ENCODE results near the gene DNAJB13. TPM values are rescaled to one million over a fixed set of nuclear protein-coding genes. Genes with fewer than 3 reads are reported as not detected.

DNAJB13 gene
- polyA plus RNA-seq, 1 donor from 2014 or later = not detected

DNA sequence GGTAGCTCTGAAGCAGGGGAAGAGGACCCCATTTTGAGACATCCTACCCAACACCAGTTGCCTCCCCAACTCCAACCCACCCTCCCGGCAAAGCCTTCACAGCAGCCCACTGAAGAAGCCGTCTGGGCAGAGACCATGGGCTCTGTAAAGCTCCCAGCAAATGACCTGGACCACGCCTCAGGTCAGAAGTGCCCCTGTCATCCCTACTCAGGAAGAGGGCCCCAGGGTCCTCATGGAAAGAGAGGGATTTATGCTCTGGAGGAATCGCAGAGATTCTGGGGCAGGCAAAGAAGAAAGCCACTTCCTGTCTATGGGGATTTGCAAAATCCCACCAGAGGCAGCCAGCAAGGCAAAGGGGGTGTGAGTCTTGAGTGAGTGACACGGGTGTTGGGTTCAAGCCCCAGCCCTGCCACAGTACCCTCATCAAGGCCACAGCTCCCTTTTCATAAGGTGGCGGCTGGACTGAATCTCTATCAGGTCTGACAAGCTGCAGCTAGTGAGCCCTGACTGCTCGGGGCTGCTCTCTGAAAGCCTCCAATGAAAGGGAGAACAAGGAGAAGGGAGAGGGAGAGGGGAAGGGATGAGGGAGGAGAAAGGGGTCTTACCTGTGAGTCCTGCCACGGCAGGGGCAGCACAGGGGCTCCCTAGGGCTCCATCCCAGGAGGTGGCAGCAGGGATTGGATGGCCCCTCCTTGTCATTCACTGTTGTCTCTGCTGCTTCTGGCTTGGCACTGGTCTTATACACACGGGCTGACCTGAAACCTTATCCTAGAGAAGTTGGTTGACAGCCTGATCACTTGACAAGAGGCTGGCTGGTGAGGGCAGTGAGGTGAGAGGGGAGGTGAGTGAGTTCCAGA lies 57.8 kb downstream of the DNAJB13 start, which contains the start of gene UCP3:
UCP3 (minus strand) TSS at position 713 of the 857 bp plus-strand sequence. CDS start 2,043 bp downstream, outside the sequence.
- Histone ChIP-seq H3K36me3 (ENCODE audit: insufficient read depth, low read length) (no peaks in the 10 kb centered on the region), H4K20me1 (ENCODE audit: insufficient read depth) (no peaks in the 10 kb centered on the region), H3K79me2 (replicated peaks; ENCODE audit: insufficient read depth, low read length) (no peaks in the 10 kb centered on the region), H3K9ac (ENCODE audit: low read length) (no peak within 1 kb of the TSS), H3K27ac (ENCODE audit: low read length) (no peak within 1 kb of the TSS), H3F3A (ENCODE audit: insufficient read depth, low read length, poor library complexity, severe bottlenecking) (no peaks in the 10 kb centered on the region), H3K9me2 (ENCODE audit: insufficient read depth, low read length) (no peaks in the 10 kb centered on the region), H3K9me3 (ENCODE audit: low read length) (no peaks in the 10 kb centered on the region), H3K27me3 (ENCODE audit: insufficient read depth, low read depth, low read length) (no peaks in the 10 kb centered on the region), H3K4me2 (ENCODE audit: low read length) (no peak within 1 kb of the TSS), H3K4me3 (ENCODE audit: low read length) (no peak within 1 kb of the TSS), H2AFZ (ENCODE audit: low read depth, low read length) (no peak within 1 kb of the TSS)
- no peak for TF ChIP-seq EP300 (conservative IDR thresholded peaks at IDR 0.05; ENCODE audit: poor library complexity, severe bottlenecking)
- TF ChIP-seq EZH2 (IDR thresholded peaks at IDR 0.05; ENCODE audit: borderline replicate concordance, insufficient read depth, low read length, poor library complexity, severe bottlenecking) = no peak
- TF ChIP-seq, protein P1, sequence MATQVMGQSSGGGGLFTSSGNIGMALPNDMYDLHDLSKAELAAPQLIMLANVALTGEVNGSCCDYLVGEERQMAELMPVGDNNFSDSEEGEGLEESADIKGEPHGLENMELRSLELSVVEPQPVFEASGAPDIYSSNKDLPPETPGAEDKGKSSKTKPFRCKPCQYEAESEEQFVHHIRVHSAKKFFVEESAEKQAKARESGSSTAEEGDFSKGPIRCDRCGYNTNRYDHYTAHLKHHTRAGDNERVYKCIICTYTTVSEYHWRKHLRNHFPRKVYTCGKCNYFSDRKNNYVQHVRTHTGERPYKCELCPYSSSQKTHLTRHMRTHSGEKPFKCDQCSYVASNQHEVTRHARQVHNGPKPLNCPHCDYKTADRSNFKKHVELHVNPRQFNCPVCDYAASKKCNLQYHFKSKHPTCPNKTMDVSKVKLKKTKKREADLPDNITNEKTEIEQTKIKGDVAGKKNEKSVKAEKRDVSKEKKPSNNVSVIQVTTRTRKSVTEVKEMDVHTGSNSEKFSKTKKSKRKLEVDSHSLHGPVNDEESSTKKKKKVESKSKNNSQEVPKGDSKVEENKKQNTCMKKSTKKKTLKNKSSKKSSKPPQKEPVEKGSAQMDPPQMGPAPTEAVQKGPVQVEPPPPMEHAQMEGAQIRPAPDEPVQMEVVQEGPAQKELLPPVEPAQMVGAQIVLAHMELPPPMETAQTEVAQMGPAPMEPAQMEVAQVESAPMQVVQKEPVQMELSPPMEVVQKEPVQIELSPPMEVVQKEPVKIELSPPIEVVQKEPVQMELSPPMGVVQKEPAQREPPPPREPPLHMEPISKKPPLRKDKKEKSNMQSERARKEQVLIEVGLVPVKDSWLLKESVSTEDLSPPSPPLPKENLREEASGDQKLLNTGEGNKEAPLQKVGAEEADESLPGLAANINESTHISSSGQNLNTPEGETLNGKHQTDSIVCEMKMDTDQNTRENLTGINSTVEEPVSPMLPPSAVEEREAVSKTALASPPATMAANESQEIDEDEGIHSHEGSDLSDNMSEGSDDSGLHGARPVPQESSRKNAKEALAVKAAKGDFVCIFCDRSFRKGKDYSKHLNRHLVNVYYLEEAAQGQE (IDR thresholded peaks at IDR 0.05; ENCODE audit: borderline replicate concordance) = no peak
- TF ChIP-seq TAF1 (IDR thresholded peaks at IDR 0.05; ENCODE audit: low read depth) = no peak
- no peak for TF ChIP-seq SMC3 (conservative IDR thresholded peaks at IDR 0.05; ENCODE audit: poor library complexity)
- TF ChIP-seq RAD21 (conservative IDR thresholded peaks at IDR 0.05) = no peak

- no peaks in the 10 kb centered on the region for H3K9me3 ChIP-seq (ENCODE audit: low read length)
- no peaks in the 10 kb centered on the region for H3K9me2 ChIP-seq (ENCODE audit: insufficient read depth, low read length)
- no peak overlapping the region for H3K4me2 ChIP-seq (ENCODE audit: low read length)
These were observed 58.4 kb downstream of the DNAJB13 start for GRCh38 chr11:74009230-74009547.

More at GRCh38 chr11:74009230-74009547, 58.4 kb downstream of the DNAJB13 start:
- no peak overlapping the region for H3K4me3 ChIP-seq (ENCODE audit: low read length)
- H2AFZ ChIP-seq (ENCODE audit: low read depth, low read length) = no peak overlapping the region
- no peaks in the 10 kb centered on the region for H3K36me3 ChIP-seq (ENCODE audit: insufficient read depth, low read length)
- H4K20me1 ChIP-seq (ENCODE audit: insufficient read depth) = no peaks in the 10 kb centered on the region
- no peaks in the 10 kb centered on the region for H3K27me3 ChIP-seq (ENCODE audit: insufficient read depth, low read depth, low read length)
- H3K27ac ChIP-seq (ENCODE audit: low read length) = no peak overlapping the region
- H3K79me2 ChIP-seq (replicated peaks; ENCODE audit: insufficient read depth, low read length) = no peaks in the 10 kb centered on the region
- no peak overlapping the region for H3K9ac ChIP-seq (ENCODE audit: low read length)
- H3F3A ChIP-seq (ENCODE audit: insufficient read depth, low read length, poor library complexity, severe bottlenecking) = no peaks in the 10 kb centered on the region
- no peak for TF ChIP-seq MXI1 (conservative IDR thresholded peaks at IDR 0.05; ENCODE audit: poor library complexity, severe bottlenecking)
- TF ChIP-seq, protein P1 (IDR thresholded peaks at IDR 0.05; ENCODE audit: borderline replicate concordance) = no peak
- no peak for TF ChIP-seq SMC3 (conservative IDR thresholded peaks at IDR 0.05; ENCODE audit: poor library complexity)
